HepG2 (cell line): ENCODE data around the gene COQ10B. TPM values are rescaled to one million over a fixed set of nuclear protein-coding genes. Genes with fewer than 3 reads are reported as not detected.

Experiments
- GATAD2A ChIP-seq: IDR thresholded peaks from 2 replicates; pipeline ENCODE4 v1.6.1; 2016
- KLF12 ChIP-seq: sonication (generic); formaldehyde crosslinking; IDR thresholded peaks from 2 replicates; pipeline ENCODE4 v1.4.0; 2020; ENCODE audit warnings: missing genetic modification reagents, borderline replicate concordance
- KLF16 ChIP-seq, 2 experiments: sonication (generic) in 1 of 2; formaldehyde crosslinking in 1 of 2; IDR thresholded peaks; 2 replicates each; pipeline versions ENCODE4 v1.6.1 to v1.8.0; 2016 to 2023; ENCODE audit warnings: missing genetic modification reagents in 2 of 2, missing compliant biosample characterization in 1 of 2
- MAFK ChIP-seq, 2 experiments: IDR thresholded peaks in 1 of 2; conservative IDR thresholded peaks in 1 of 2; 2 replicates each; pipeline ENCODE4 v1.6.1; 2011; ENCODE audit warnings: improper control_type of control experiment in 2 of 2, low read length in 2 of 2
- MATR3 ChIP-seq: sonication (generic); formaldehyde crosslinking; IDR thresholded peaks from 2 replicates; pipeline ENCODE4 v1.4.0; 2020; ENCODE audit warnings: missing genetic modification reagents
- NR1H2 ChIP-seq: sonication (generic); formaldehyde crosslinking; IDR thresholded peaks from 2 replicates; pipeline ENCODE4 v1.8.1; 2022; ENCODE audit warnings: low read depth, missing genetic modification reagents, borderline replicate concordance
- POLR2A ChIP-seq, 2 experiments: IDR thresholded peaks; 2 replicates each; pipeline ENCODE4 v1.6.1; 2011; ENCODE audit warnings: low read depth in 2 of 2, low read length in 2 of 2, mild to moderate bottlenecking in 1 of 2, moderate library complexity in 1 of 2; ENCODE audit not compliant: insufficient read depth in 1 of 2
- POLR2AphosphoS5 ChIP-seq: IDR thresholded peaks from 2 replicates; pipeline ENCODE4 v1.6.1; 2012; ENCODE audit warnings: low read depth, low read length
- PPARG ChIP-seq: conservative IDR thresholded peaks from 2 replicates; pipeline ENCODE4 v1.6.1; 2016; ENCODE audit warnings: missing biosample characterization, missing genetic modification reagents
- RFX5 ChIP-seq: IDR thresholded peaks from 2 replicates; pipeline ENCODE4 v1.6.1; 2011; ENCODE audit warnings: low read depth, low read length, improper control_type of control experiment
- RXRB ChIP-seq: IDR thresholded peaks from 2 replicates; pipeline ENCODE4 v1.6.1; 2016; ENCODE audit warnings: borderline replicate concordance, missing genetic modification reagents, missing compliant biosample characterization
- SALL2 ChIP-seq: sonication (generic); formaldehyde crosslinking; IDR thresholded peaks from 2 replicates; pipeline ENCODE4 v1.8.1; 2023; ENCODE audit warnings: mild to moderate bottlenecking, missing genetic modification reagents, inconsistent platforms
- SMAD3 ChIP-seq: sonication (generic); formaldehyde crosslinking; IDR thresholded peaks from 2 replicates; pipeline ENCODE4 v1.4.0; 2020; ENCODE audit warnings: missing genetic modification reagents
- ZFP36L2 ChIP-seq: sonication (generic); formaldehyde crosslinking; IDR thresholded peaks from 2 replicates; pipeline ENCODE4 v1.4.0; 2020; ENCODE audit warnings: missing genetic modification reagents
- ZFYVE20 ChIP-seq: sonication (generic); formaldehyde crosslinking; IDR thresholded peaks from 2 replicates; pipeline ENCODE4 v1.8.0; 2023; ENCODE audit warnings: low read depth, mild to moderate bottlenecking, moderate library complexity, missing genetic modification reagents, borderline replicate concordance
- ZNF17 ChIP-seq: sonication (generic); formaldehyde crosslinking; IDR thresholded peaks from 2 replicates; pipeline ENCODE4 v1.5.0; 2020; ENCODE audit warnings: mild to moderate bottlenecking, missing genetic modification reagents
- ZNF446 ChIP-seq: sonication (generic); formaldehyde crosslinking; IDR thresholded peaks from 2 replicates; pipeline ENCODE4 v1.5.0; 2020; ENCODE audit warnings: mild to moderate bottlenecking, missing genetic modification reagents
- ZNF468 ChIP-seq: sonication (generic); formaldehyde crosslinking; IDR thresholded peaks from 2 replicates; pipeline ENCODE4 v1.8.0; 2022; ENCODE audit warnings: mild to moderate bottlenecking, moderate library complexity, missing genetic modification reagents
- ZNF703 ChIP-seq: sonication (generic); formaldehyde crosslinking; IDR thresholded peaks from 2 replicates; pipeline ENCODE4 v1.5.1; 2020; ENCODE audit warnings: missing genetic modification reagents, mild to moderate bottlenecking, moderate library complexity, borderline replicate concordance
- ZNF790 ChIP-seq: sonication (generic); formaldehyde crosslinking; IDR thresholded peaks from 2 replicates; pipeline ENCODE4 v1.8.0; 2022; ENCODE audit warnings: missing genetic modification reagents, mild to moderate bottlenecking, borderline replicate concordance
- ZSCAN25 ChIP-seq: sonication (generic); formaldehyde crosslinking; IDR thresholded peaks from 2 replicates; pipeline ENCODE4 v1.8.0; 2022; ENCODE audit warnings: mild to moderate bottlenecking, missing genetic modification reagents
- polyA plus RNA-seq, 8 experiments: library from polyadenylated mRNA; depleted of rRNA in 3 of 8; stranded (reverse) in 7 of 8; unstranded in 1 of 8; fragments of >200 nt; fragmentation: Illumina TruSeq in 4 of 8; extraction: Trizol in 4 of 8; gene quantifications; 2 replicates each; pipeline versions ENCODE4 v1.2.1 to v1.2.3, GENCODE V29; 2011 to 2016; ENCODE audit warnings: low read depth in 4 of 8, missing spikeins in 1 of 8, mixed read lengths in 1 of 8; ENCODE audit not compliant: insufficient read depth in 1 of 8
- total RNA-seq, 5 experiments: library from RNA; depleted of rRNA; stranded (reverse); fragments of >200 nt; fragmentation: Illumina TruSeq; extraction: Trizol; gene quantifications; 2 replicates each; pipeline ENCODE4 v1.2.3, GENCODE V29; 2016; ENCODE audit warnings: low read depth in 1 of 5
- TF ChIP-seq, protein P1 (sequence below): sonication (generic); formaldehyde crosslinking; IDR thresholded peaks from 2 replicates; pipeline ENCODE4 v1.4.0; 2020; ENCODE audit warnings: mild to moderate bottlenecking, missing genetic modification reagents
- TF ChIP-seq, protein P2 (sequence below): sonication (generic); formaldehyde crosslinking; conservative IDR thresholded peaks from 2 replicates; pipeline ENCODE4 v1.8.0; 2022; ENCODE audit warnings: missing genetic modification reagents
- TF ChIP-seq, protein P3 (sequence below): IDR thresholded peaks from 2 replicates; pipeline ENCODE4 v1.6.1; 2016; ENCODE audit warnings: control low read depth
- TF ChIP-seq, protein P4 (sequence below): sonication (generic); formaldehyde crosslinking; IDR thresholded peaks from 2 replicates; pipeline ENCODE4 v1.8.0; 2023; ENCODE audit warnings: mild to moderate bottlenecking, missing genetic modification reagents

The COQ10B gene
- total and polyA plus RNA-seq, 2 of the 13 experiments (the other 11 are each of a cell fraction or from before 2014, with no cell fraction given) = 4.6 to 34.9 TPM

DNA sequence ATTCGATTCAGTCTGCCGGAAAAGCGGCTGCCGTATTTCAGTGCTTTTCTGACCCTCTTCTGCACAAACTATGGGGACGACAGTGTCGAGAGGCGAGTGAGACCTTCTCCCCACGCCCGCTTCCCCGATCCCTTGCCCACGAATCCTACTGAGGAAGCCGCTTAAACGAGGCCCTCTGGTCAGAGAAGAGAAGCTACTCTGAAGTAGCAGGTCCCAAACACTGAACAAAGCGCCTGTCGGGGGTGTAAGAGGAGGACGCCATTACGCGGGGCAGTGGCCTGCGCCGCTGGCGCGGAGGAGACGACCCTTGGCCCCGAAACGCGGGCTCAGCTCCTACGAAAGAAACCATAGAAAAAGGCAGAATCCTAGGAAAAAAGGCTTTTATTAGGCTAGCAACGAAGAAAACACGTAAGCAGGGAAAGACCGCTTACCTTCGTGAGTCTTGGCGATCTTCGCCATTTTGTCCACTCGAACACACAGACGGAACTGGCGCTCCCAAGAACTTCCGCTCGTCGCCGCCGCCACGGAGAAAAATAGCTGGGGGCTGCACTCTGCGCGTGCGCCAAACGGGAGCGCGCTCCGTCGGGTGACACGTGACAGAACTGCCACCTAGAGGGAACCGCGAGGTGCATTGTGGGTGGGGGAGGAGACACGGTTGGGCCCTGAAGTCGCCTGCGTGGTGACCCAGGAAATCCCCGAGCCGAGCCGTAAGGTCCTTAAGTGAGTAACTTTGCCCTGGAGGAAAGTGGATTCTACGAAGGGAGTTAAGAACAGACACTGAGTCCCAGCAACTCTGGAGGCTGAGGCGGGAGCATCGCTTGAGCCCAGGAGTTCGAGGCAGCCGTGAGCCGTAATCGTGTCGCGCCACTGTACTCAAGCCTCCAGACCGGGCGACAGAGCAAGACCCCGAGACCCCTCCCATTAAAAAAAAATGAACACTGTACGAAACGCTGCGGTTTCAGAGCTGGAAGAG lies 18.5 kb upstream of the COQ10B start, which contains the start of gene SF3B1 (continued):
- TF ChIP-seq ZFYVE20 (no peak), SMAD3 (CRISPR knock-in tag) (no peak; the same call in 1 of the 2 replicates), POLR2A (IDR thresholded peaks at IDR 0.05; ENCODE audit: insufficient read depth in 1 of 2, low read depth in 2 of 2, low read length in 2 of 2) (peak; percentile 97 to 98), NR1H2 (CRISPR knock-in tag) (no peak), POLR2AphosphoS5 (peak; percentile 99), RFX5 (peak; percentile 38; the same call in 1 of the 2 replicates), KLF16 (CRISPR knock-in tag; IDR thresholded peaks at IDR 0.05) (peak in 1 of 2 experiments; percentile 53; a peak in 1 of 4 replicates), ZNF790 (CRISPR knock-in tag) (peak; percentile 97; the same call in 1 of the 2 replicates), GATAD2A (CRISPR knock-in tag) (peak; percentile 65), MAFK (conservative IDR thresholded peaks at IDR 0.05 in 1 of 2, IDR thresholded peaks at IDR 0.05 in 1 of 2; ENCODE audit: low read length in 2 of 2) (peak in 1 of 2 experiments; percentile 23; a peak in 1 of 4 replicates), MATR3 (no peak), ZNF468 (CRISPR knock-in tag) (no peak), KLF12 (CRISPR knock-in tag) (no peak), PPARG (peak; percentile 74), ZFP36L2 (CRISPR knock-in tag) (no peak), ZNF703 (CRISPR knock-in tag) (no peak), ZNF17 (CRISPR knock-in tag) (no peak), ZSCAN25 (CRISPR knock-in tag) (no peak; the same call in 1 of the 2 replicates), RXRB (peak; percentile 85), ZNF446 (CRISPR knock-in tag) (peak; percentile 85), SALL2 (CRISPR knock-in tag) (no peak)
- TF ChIP-seq, protein P1, sequence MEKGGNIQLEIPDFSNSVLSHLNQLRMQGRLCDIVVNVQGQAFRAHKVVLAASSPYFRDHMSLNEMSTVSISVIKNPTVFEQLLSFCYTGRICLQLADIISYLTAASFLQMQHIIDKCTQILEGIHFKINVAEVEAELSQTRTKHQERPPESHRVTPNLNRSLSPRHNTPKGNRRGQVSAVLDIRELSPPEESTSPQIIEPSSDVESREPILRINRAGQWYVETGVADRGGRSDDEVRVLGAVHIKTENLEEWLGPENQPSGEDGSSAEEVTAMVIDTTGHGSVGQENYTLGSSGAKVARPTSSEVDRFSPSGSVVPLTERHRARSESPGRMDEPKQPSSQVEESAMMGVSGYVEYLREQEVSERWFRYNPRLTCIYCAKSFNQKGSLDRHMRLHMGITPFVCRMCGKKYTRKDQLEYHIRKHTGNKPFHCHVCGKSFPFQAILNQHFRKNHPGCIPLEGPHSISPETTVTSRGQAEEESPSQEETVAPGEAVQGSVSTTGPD (CRISPR knock-in tag) = 0 out of 2 replicates have a peak, but pooled peaks have one; percentile 41
- TF ChIP-seq, protein P2, sequence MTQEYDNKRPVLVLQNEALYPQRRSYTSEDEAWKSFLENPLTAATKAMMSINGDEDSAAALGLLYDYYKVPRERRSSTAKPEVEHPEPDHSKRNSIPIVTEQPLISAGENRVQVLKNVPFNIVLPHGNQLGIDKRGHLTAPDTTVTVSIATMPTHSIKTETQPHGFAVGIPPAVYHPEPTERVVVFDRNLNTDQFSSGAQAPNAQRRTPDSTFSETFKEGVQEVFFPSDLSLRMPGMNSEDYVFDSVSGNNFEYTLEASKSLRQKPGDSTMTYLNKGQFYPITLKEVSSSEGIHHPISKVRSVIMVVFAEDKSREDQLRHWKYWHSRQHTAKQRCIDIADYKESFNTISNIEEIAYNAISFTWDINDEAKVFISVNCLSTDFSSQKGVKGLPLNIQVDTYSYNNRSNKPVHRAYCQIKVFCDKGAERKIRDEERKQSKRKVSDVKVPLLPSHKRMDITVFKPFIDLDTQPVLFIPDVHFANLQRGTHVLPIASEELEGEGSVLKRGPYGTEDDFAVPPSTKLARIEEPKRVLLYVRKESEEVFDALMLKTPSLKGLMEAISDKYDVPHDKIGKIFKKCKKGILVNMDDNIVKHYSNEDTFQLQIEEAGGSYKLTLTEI = no peak
- TF ChIP-seq, protein P3, sequence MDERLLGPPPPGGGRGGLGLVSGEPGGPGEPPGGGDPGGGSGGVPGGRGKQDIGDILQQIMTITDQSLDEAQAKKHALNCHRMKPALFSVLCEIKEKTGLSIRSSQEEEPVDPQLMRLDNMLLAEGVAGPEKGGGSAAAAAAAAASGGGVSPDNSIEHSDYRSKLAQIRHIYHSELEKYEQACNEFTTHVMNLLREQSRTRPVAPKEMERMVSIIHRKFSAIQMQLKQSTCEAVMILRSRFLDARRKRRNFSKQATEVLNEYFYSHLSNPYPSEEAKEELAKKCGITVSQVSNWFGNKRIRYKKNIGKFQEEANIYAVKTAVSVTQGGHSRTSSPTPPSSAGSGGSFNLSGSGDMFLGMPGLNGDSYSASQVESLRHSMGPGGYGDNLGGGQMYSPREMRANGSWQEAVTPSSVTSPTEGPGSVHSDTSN = no peak; the same call in 1 of the 2 replicates
- TF ChIP-seq, protein P4, sequence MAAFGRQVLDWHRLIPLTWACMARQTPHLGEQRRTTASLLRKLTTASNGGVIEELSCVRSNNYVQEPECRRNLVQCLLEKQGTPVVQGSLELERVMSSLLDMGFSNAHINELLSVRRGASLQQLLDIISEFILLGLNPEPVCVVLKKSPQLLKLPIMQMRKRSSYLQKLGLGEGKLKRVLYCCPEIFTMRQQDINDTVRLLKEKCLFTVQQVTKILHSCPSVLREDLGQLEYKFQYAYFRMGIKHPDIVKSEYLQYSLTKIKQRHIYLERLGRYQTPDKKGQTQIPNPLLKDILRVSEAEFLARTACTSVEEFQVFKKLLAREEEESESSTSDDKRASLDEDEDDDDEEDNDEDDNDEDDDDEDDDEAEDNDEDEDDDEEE = peak; percentile 78; the same call in 1 of the 2 replicates
